Trophoblast cell (in vitro differentiated cells and primary cell): ENCODE measurements around the gene ACOT11.

Experiments used
- DNase-seq, 2 donors: peaks; one replicate each; pipeline ENCODE4 v3.0.0-alpha.2; 2016
- H2AFZ ChIP-seq: 2 replicates; pipeline ENCODE4 v1.6.1; 2013; ENCODE audit warnings: low read length, moderate library complexity, mild to moderate bottlenecking; ENCODE audit not compliant: insufficient read depth, poor library complexity
- H2AK5ac ChIP-seq: 2 replicates; pipeline ENCODE4 v1.6.1; 2013; ENCODE audit warnings: mild to moderate bottlenecking, low read length
- H2BK120ac ChIP-seq: 2 replicates; pipeline ENCODE4 v1.6.1; 2013; ENCODE audit warnings: low read length, mild to moderate bottlenecking, moderate library complexity; ENCODE audit not compliant: insufficient read depth, poor library complexity
- H2BK12ac ChIP-seq: 2 replicates; pipeline ENCODE4 v1.6.1; 2013; ENCODE audit warnings: mild to moderate bottlenecking, low read length, moderate library complexity
- H2BK5ac ChIP-seq: 2 replicates; pipeline ENCODE4 v1.6.1; 2013; ENCODE audit warnings: low read length, low read depth, moderate library complexity, mild to moderate bottlenecking; ENCODE audit not compliant: poor library complexity
- H3K14ac ChIP-seq: 2 replicates; pipeline ENCODE4 v1.6.1; 2013; ENCODE audit warnings: mild to moderate bottlenecking, low read length
- H3K18ac ChIP-seq: 2 replicates; pipeline ENCODE4 v1.6.1; 2013; ENCODE audit warnings: mild to moderate bottlenecking, low read length
- H3K23ac ChIP-seq: 2 replicates; pipeline ENCODE4 v1.6.1; 2013; ENCODE audit warnings: low read length
- H3K27ac ChIP-seq: 2 replicates; pipeline ENCODE4 v1.5.1; 2013; ENCODE audit warnings: low read depth, mild to moderate bottlenecking, inconsistent platforms, low read length, moderate library complexity
- H3K27me3 ChIP-seq: 2 replicates; pipeline ENCODE4 v1.6.1; 2013; ENCODE audit warnings: inconsistent platforms, mild to moderate bottlenecking, low read length, moderate library complexity; ENCODE audit not compliant: insufficient read depth
- H3K36me3 ChIP-seq, 2 experiments: 1 replicate in 1 of 2; 2 replicates in 1 of 2; pipeline ENCODE4 v1.6.1; 2013; ENCODE audit warnings: low read length in 2 of 2, mild to moderate bottlenecking in 2 of 2, moderate library complexity in 1 of 2; ENCODE audit not compliant: insufficient read depth in 2 of 2, control insufficient read depth in 1 of 2
- H3K4ac ChIP-seq: 2 replicates; pipeline ENCODE4 v1.6.1; 2013; ENCODE audit warnings: low read depth, mild to moderate bottlenecking, low read length, moderate library complexity
- H3K4me1 ChIP-seq, 2 experiments: 1 replicate in 1 of 2; 2 replicates in 1 of 2; pipeline ENCODE4 v1.6.1; 2013; ENCODE audit warnings: low read length in 2 of 2, mild to moderate bottlenecking in 2 of 2, moderate library complexity in 1 of 2; ENCODE audit not compliant: insufficient read depth in 2 of 2, control insufficient read depth in 1 of 2
- H3K4me2 ChIP-seq: 2 replicates; pipeline ENCODE4 v1.6.1; 2013; ENCODE audit warnings: inconsistent platforms, mild to moderate bottlenecking, low read length, moderate library complexity
- H3K4me3 ChIP-seq: 2 replicates; pipeline ENCODE4 v1.5.1; 2013; ENCODE audit warnings: mild to moderate bottlenecking, low read depth, low read length, inconsistent platforms
- H3K79me1 ChIP-seq: one replicate; pipeline ENCODE4 v1.6.1; 2013; ENCODE audit warnings: low read length
- H3K79me2 ChIP-seq: 2 replicates; pipeline ENCODE4 v1.6.1; 2013; ENCODE audit warnings: low read length, mild to moderate bottlenecking; ENCODE audit not compliant: control insufficient read depth, insufficient read depth, poor library complexity
- H3K9ac ChIP-seq: 2 replicates; pipeline ENCODE4 v1.6.1; 2013; ENCODE audit warnings: mild to moderate bottlenecking, low read length
- H3K9me3 ChIP-seq: 2 replicates; pipeline ENCODE4 v1.6.1; 2013; ENCODE audit warnings: low read depth, mild to moderate bottlenecking, control low read depth, inconsistent platforms, low read length; ENCODE audit not compliant: insufficient read depth
- H4K12ac ChIP-seq: 2 replicates; pipeline ENCODE4 v1.6.1; 2013; ENCODE audit warnings: low read depth, mild to moderate bottlenecking, low read length, moderate library complexity
- H4K8ac ChIP-seq: 2 replicates; pipeline ENCODE4 v1.6.1; 2013; ENCODE audit warnings: low read depth, mild to moderate bottlenecking, low read length, moderate library complexity
- H4K91ac ChIP-seq: one replicate; pipeline ENCODE4 v1.6.1; 2013; ENCODE audit warnings: low read depth, mild to moderate bottlenecking, low read length, moderate library complexity
- WGBS: extraction: QIAGEN DNeasy Blood & Tissue Kit; methylation state at CpG from one replicate; pipeline ENCODE4 v1.1.7; 2013; ENCODE audit warnings: missing lambda C conversion rate; ENCODE audit not compliant: insufficient read length, insufficient coverage; ENCODE audit errors: extremely low coverage; 5-methylcytosine and 5-hydroxymethylcytosine counted together

The ACOT11 gene

GRCh38 chr1:54575605-54576290, 27.7 kb downstream of the ACOT11 start:
- Histone ChIP-seq H3K27me3 (no peaks in the 10 kb centered on the region), H3K9ac (no peak overlapping the region), H4K91ac (no peak overlapping the region), H2AK5ac (no peak overlapping the region), H4K8ac (no peak overlapping the region), H3K4me2 (no peak overlapping the region), H3K14ac (no peak overlapping the region), H3K23ac (no peak overlapping the region), H3K79me2 (no peaks in the 10 kb centered on the region), H3K27ac (no peak overlapping the region), H3K79me1 (peaks cover 4% of the 10 kb centered on the region), H3K4me1 (peaks cover 30% of the 10 kb centered on the region in 2 experiments), H3K9me3 (no peaks in the 10 kb centered on the region), H2BK120ac (no peak overlapping the region), H2BK5ac (no peak overlapping the region), H2AFZ (no peak overlapping the region), H4K12ac (no peak overlapping the region), H3K4me3 (no peak overlapping the region), H3K36me3 (no peaks in the 10 kb centered on the region), H3K18ac (no peak overlapping the region), H3K4ac (no peak overlapping the region), H2BK12ac (no peak overlapping the region)
- no CpG with 5 or more reads among the region's 8 CpGs for WGBS
- no peak for DNase-seq

- no peak overlapping the region for H4K91ac ChIP-seq
- H3K4me3 ChIP-seq: no peak overlapping the region
- H2AK5ac ChIP-seq: no peak overlapping the region
- no peak overlapping the region for H2BK5ac ChIP-seq
- H3K4me2 ChIP-seq: no peak overlapping the region
- DNase-seq: peak in 1 of 2 donors; percentile 29
- H3K23ac ChIP-seq: no peak overlapping the region
- H3K14ac ChIP-seq: no peak overlapping the region
- no peak overlapping the region for H2BK120ac ChIP-seq
- no peak overlapping the region for H3K9ac ChIP-seq
- no peaks in the 10 kb centered on the region for H3K9me3 ChIP-seq
- H3K36me3 ChIP-seq: no peaks in the 10 kb centered on the region
- H2BK12ac ChIP-seq: no peak overlapping the region
- H4K8ac ChIP-seq: no peak overlapping the region
- WGBS: no CpG with 5 or more reads among the region's 6 CpGs
- H3K4ac ChIP-seq: no peak overlapping the region
- H2AFZ ChIP-seq: no peak overlapping the region
- peaks cover 20 to 21% of the 10 kb centered on the region in 2 experiments for H3K4me1 ChIP-seq
- no peak overlapping the region for H3K18ac ChIP-seq
- H3K27ac ChIP-seq: no peak overlapping the region
- no peaks in the 10 kb centered on the region for H3K79me2 ChIP-seq
- H3K27me3 ChIP-seq: no peaks in the 10 kb centered on the region
- H4K12ac ChIP-seq: no peak overlapping the region
- peaks cover 4% of the 10 kb centered on the region for H3K79me1 ChIP-seq
These were observed 29.6 kb downstream of the ACOT11 start for GRCh38 chr1:54577612-54578011.

- WGBS: no CpG with 5 or more reads among the region's 4 CpGs
These were observed 31.3 kb downstream of the ACOT11 start for GRCh38 chr1:54579337-54579781.

GRCh38 chr1:54580856-54581550, 33.0 kb downstream of the ACOT11 start:
- Histone ChIP-seq H3K4me1 (peaks cover 13 to 15% of the 10 kb centered on the region in 2 experiments), H3K27me3 (no peaks in the 10 kb centered on the region), H3K27ac (no peak overlapping the region), H2AFZ (no peak overlapping the region), H3K36me3 (no peaks in the 10 kb centered on the region), H3K23ac (no peak overlapping the region), H3K79me1 (peaks cover 4% of the 10 kb centered on the region), H2BK120ac (no peak overlapping the region), H3K14ac (no peak overlapping the region), H3K4me2 (no peak overlapping the region), H4K91ac (no peak overlapping the region), H3K9me3 (no peaks in the 10 kb centered on the region), H3K79me2 (no peaks in the 10 kb centered on the region), H2BK5ac (no peak overlapping the region), H3K18ac (no peak overlapping the region), H3K9ac (no peak overlapping the region), H2AK5ac (peak overlapping the region; percentile 2), H3K4ac (no peak overlapping the region), H4K8ac (no peak overlapping the region), H2BK12ac (no peak overlapping the region), H4K12ac (no peak overlapping the region), H3K4me3 (peak overlapping the region; percentile 13)
- no CpG with 5 or more reads among the region's 11 CpGs for WGBS
- DNase-seq: no peak

More at GRCh38 chr1:54579337-54579781, 31.3 kb downstream of the ACOT11 start:
- Histone ChIP-seq H3K14ac (peak overlapping the region; percentile 42), H3K9me3 (no peaks in the 10 kb centered on the region), H3K36me3 (no peaks in the 10 kb centered on the region), H3K27ac (no peak overlapping the region), H3K27me3 (no peaks in the 10 kb centered on the region), H2AK5ac (no peak overlapping the region), H3K79me2 (no peaks in the 10 kb centered on the region), H3K23ac (no peak overlapping the region), H3K4ac (no peak overlapping the region), H3K4me2 (no peak overlapping the region), H3K79me1 (peaks cover 4% of the 10 kb centered on the region), H3K4me3 (no peak overlapping the region), H2BK5ac (no peak overlapping the region), H4K91ac (peak overlapping the region; percentile 70), H2AFZ (no peak overlapping the region), H2BK12ac (peak overlapping the region; percentile 27), H3K9ac (no peak overlapping the region), H3K18ac (peak overlapping the region; percentile 21), H4K8ac (peak overlapping the region; percentile 34), H3K4me1 (peaks cover 18 to 21% of the 10 kb centered on the region in 2 experiments), H4K12ac (peak overlapping the region; percentile 40), H2BK120ac (no peak overlapping the region)
- DNase-seq: no peak
